HEK293 (cell line): ENCODE data around the gene GNAZ.

ENCODE experiments used
- CTCF ChIP-seq: fragments of 450-650 bp; formaldehyde crosslinking; IDR thresholded peaks from 2 replicates; pipeline ENCODE4 v1.5.1; 2016; ENCODE audit warnings: missing biosample characterization, missing genetic modification characterization
- ZBTB11 ChIP-seq: fragments of 450-650 bp; formaldehyde crosslinking; conservative IDR thresholded peaks from 2 replicates; pipeline ENCODE4 v1.5.1; 2016; ENCODE audit warnings: low read depth, missing biosample characterization, missing genetic modification characterization
- ZNF248 ChIP-seq: fragments of 450-650 bp; formaldehyde crosslinking; IDR thresholded peaks from 2 replicates; pipeline ENCODE4 v1.5.1; 2017; ENCODE audit warnings: missing biosample characterization, missing genetic modification characterization
- ZNF639 ChIP-seq: fragments of 450-650 bp; formaldehyde crosslinking; IDR thresholded peaks from 2 replicates; pipeline ENCODE4 v1.5.1; 2016; ENCODE audit warnings: missing biosample characterization, missing genetic modification characterization

GRCh38 chr22:23108249-23109078 lies 38.1 kb downstream of the GNAZ start:
- no peak for TF ChIP-seq CTCF
- no peak for TF ChIP-seq ZBTB11 (tag by site-specific recombination)
- TF ChIP-seq ZNF639 (tag by site-specific recombination): no peak
- no peak for TF ChIP-seq ZNF248 (tag by site-specific recombination)
